SJCRH30 (cell line): Measurements from ENCODE around the gene BAK1. TPM values are rescaled to one million over a fixed set of nuclear protein-coding genes. Genes with fewer than 3 reads are reported as not detected.
A peak's percentile ranks its signal among the peaks of the same experiment; 100 is the strongest.

Source experiments
- DNase-seq, 2 experiments: peaks; one replicate each; pipeline ENCODE4 v3.0.0-alpha.2; 2015 to 2020
- H3K27ac ChIP-seq: fragments of 250-450 bp; sonication (Bioruptor Pico); 2 replicates; pipeline ENCODE4 v1.5.1; 2020; ENCODE audit warnings: mild to moderate bottlenecking, moderate library complexity
- H3K27me3 ChIP-seq: fragments of 250-450 bp; sonication (Bioruptor Pico); 2 replicates; pipeline ENCODE4 v1.5.1; 2020; ENCODE audit warnings: mild to moderate bottlenecking, moderate library complexity
- H3K36me3 ChIP-seq: fragments of 250-450 bp; sonication (Bioruptor Pico); 2 replicates; pipeline ENCODE4 v1.5.1; 2020; ENCODE audit warnings: mild to moderate bottlenecking, moderate library complexity
- H3K4me1 ChIP-seq: fragments of 250-450 bp; sonication (Bioruptor Pico); 2 replicates; pipeline ENCODE4 v1.5.1; 2020; ENCODE audit warnings: mild to moderate bottlenecking, moderate library complexity
- H3K4me3 ChIP-seq: fragments of 250-450 bp; sonication (Bioruptor Pico); 2 replicates; pipeline ENCODE4 v1.5.1; 2020; ENCODE audit warnings: mild to moderate bottlenecking, moderate library complexity
- H3K9me3 ChIP-seq: fragments of 250-450 bp; sonication (Bioruptor Pico); replicated peaks from 2 replicates; pipeline ENCODE4 v1.5.1; 2020; ENCODE audit warnings: mild to moderate bottlenecking, moderate library complexity
- total RNA-seq: library from RNA; depleted of rRNA; stranded (reverse); fragments of >200 nt; shearing (Covaris generic); gene quantifications from 2 replicates; pipeline ENCODE4 v1.2.3, GENCODE V29; 2014; rRNA removed

BAK1 gene
- total RNA-seq = 22.5 and 24.0 TPM in 2 replicates

DNA sequence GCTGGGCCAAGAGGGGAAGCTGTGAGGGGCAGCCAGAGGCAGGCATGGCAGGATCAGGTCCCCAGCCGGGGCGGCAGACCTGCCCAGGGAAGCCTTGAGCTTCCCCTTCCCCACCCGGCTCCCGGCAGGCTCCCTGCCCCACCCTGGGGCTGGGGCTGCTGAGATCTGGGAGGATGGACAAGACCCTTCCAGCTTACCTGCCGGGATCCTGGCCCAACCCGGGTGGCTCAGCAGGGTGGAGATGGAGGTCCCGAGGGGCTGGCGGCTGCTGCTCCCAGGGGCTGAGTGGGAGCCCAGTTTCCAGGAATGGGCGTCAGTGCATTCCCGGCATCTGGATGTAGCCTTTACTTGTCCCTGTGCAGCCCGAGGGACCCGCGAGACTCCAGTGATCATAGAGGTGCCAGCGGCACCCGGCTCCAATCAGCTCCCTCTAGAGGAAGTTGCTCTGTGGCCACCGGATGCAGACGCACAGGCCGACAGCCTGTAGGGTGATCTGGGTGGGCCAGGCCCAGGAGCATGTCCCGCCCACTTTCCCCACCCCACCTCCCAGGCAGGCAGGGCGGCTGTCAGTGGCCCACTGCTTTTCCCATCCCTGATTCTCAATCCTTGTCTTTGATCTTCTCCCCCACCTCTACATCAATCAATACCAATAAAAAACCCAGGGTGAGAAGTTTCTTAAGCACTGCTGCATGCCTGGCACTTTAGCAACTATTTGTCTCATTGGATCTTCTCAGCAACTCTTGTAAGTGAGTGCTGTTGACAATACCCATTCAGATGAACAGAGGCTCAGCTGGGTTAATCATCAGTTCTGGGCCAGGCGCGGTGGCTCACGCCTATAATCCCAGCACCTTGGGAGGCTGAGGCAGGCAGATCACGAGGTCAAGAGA lies at the start of gene BAK1:
Gene BAK1 (minus strand): TSS at position 449 of the 887 bp plus-strand sequence. CDS start 2,672 bp downstream, outside the sequence.
- Histone ChIP-seq H3K36me3 (peaks cover 3% of the 10 kb centered on the region), H3K4me3 (peak within 1 kb of the TSS; percentile 88), H3K9me3 (no peaks in the 10 kb centered on the region), H3K27me3 (no peaks in the 10 kb centered on the region), H3K4me1 (peaks cover 4% of the 10 kb centered on the region), H3K27ac (peak within 1 kb of the TSS; percentile 53)
- peak; percentile 93 for DNase-seq

DNA sequence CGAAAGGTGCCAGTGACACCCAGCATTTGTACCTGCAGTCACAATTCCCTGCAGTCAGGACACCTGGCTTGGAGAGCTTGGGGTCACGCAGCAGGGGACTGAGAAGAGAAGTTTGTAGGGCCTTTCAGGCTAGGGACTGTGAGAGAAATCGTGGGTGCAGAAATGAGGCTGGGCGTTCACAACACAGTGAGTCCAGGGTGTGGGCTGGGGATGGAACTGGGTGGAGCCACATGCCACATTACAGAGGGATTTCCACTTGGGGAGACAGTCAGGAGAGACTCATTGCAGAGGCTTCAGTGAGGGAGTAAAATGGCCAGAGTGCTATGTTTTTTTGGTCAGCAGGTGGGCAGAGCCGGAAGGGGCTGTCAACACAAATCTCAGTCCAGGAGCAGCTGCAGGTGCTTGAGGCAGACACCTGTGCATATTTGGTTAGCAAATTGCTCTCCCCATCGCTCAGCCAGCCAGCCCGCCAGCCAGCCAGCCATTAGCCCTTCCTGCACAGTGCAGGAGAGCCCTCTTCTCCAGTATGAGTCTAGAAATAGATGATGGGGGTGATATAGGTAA lies 48.4 kb upstream of the BAK1 start:
- Histone ChIP-seq H3K27ac (no peak overlapping the region), H3K27me3 (no peaks in the 10 kb centered on the region), H3K4me1 (no peaks in the 10 kb centered on the region), H3K36me3 (no peaks in the 10 kb centered on the region), H3K4me3 (no peak overlapping the region), H3K9me3 (no peaks in the 10 kb centered on the region)
- no peak for DNase-seq

DNA sequence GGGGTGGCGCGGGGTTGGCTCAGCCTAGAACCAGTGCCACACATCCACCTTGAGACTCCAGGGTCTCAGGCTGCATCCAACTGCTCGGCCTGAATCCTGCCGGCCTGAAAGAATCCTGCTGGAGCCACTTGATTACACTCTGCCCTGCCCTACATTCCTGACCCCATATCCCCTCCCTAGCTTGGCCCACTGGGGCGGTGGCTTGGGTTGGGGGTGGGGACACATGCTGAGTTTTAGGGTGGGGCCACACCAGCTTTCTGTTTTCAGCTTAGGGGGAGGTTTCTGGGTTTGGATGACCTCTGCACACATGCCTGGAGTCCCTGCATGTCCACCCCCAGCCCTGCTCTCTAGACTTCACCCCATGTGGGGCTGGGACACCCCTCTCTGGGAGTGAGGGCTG lies 47.8 kb upstream of the BAK1 start:
- Histone ChIP-seq H3K36me3 (no peaks in the 10 kb centered on the region), H3K9me3 (no peaks in the 10 kb centered on the region), H3K27me3 (no peaks in the 10 kb centered on the region), H3K27ac (no peak overlapping the region), H3K4me3 (no peak overlapping the region), H3K4me1 (no peaks in the 10 kb centered on the region)
- DNase-seq = no peak

DNA sequence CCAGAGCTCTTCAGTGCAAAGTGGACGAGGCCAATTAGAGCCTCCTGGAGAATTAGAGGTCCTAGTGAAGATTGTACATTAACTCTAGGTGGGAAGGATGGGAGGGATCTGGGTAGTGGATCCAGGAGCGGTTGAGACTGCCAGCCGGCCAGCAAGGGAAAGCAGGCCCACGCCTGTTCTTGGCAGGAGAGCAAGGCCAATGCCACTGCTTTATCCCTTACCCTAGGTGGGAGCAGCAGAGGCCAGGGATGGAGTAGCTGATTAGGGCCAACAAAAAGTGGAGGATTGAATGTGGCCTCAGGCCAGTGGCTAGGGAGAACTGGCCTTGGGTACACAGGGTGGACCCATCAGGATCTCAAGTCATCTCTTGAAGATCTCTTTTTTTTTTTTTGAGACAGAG lies 44.8 kb upstream of the BAK1 start:
- H3K27me3 ChIP-seq = no peaks in the 10 kb centered on the region
- H3K9me3 ChIP-seq = no peaks in the 10 kb centered on the region
- no peak overlapping the region for H3K4me3 ChIP-seq
- no peak overlapping the region for H3K27ac ChIP-seq
- H3K4me1 ChIP-seq = peaks cover under 1% of the 10 kb centered on the region
- no peaks in the 10 kb centered on the region for H3K36me3 ChIP-seq
- DNase-seq = no peak

DNA sequence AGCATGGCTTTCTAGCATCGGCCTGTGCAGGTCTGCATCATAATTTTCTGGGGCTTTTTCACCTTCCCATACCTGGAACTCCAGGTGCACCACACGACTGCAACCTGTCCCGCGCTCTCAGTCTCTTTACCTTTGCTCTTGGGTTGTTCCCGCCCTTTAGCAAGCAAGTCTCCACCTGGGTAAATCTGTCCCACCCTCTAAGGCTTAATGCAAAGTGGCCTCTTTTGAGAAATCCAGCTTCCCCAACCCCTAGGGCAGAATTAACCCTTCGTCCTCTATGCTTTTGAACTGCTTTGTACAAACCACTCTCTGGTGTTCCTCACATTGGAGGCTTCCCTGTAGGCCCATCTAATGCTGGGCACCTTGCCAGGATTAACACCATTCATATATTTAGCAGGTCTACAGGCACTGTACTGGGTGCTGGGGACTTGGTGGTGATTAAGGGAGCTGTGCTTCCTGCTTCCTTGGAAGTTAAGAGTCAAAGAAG lies 43.9 kb upstream of the BAK1 start:
- DNase-seq = no peak

DNA sequence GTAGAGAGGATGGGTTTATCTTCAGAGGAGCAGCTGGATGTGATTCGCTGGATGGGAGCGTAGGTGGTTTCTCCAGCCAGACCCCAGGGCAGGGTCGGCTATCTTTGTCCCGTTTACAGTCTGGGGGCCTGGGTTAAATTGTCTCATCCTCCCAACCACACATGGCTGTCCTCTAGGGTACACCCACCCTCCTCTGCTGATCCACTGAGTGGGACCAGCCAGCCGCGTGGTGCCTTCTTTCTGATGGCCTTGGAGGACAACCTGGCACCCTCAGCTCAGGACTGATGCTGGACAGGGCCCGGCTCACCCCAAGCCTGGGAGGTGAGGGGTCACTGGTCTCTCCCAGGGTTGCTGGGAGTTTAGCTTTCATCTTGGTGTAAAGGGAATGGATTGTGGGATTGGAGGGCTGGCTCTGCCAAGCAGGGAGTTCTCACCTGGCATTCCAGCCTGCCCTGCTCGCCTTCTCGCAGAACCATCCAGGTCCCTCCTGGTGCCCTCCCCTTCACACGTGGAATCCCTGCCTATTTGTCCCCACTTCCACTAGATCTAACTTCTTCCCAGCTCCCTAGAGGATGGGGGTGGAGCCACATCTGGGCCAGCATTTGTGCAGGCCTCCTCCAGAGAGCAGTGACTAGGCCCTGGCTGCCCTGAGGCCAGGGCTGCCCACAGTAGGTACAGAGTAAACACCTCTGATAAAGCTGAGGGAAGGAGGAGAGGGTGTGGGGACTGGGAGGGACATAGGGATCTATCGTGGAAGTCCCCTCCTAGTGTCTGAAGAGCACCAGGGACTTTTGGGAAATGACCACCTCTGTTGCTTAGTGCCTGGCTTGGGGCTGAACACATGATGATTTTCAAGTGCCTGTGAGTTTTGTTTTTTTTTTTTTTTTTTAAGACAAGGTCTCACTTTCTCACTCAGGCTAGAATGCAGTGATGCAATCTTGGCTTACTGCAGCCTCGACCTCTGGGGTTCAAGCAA lies 42.7 kb upstream of the BAK1 start:
- Histone ChIP-seq H3K27me3 (no peaks in the 10 kb centered on the region), H3K4me1 (peaks cover 5% of the 10 kb centered on the region), H3K9me3 (no peaks in the 10 kb centered on the region), H3K36me3 (no peaks in the 10 kb centered on the region), H3K27ac (no peak overlapping the region), H3K4me3 (no peak overlapping the region)
- no peak for DNase-seq

More for the DNA sequence above, 43.9 kb upstream of the BAK1 start:
- no peak overlapping the region for H3K27ac ChIP-seq
- no peak overlapping the region for H3K4me3 ChIP-seq
- H3K9me3 ChIP-seq = no peaks in the 10 kb centered on the region
- no peaks in the 10 kb centered on the region for H3K36me3 ChIP-seq
- peaks cover 5% of the 10 kb centered on the region for H3K4me1 ChIP-seq
- H3K27me3 ChIP-seq = no peaks in the 10 kb centered on the region

DNA sequence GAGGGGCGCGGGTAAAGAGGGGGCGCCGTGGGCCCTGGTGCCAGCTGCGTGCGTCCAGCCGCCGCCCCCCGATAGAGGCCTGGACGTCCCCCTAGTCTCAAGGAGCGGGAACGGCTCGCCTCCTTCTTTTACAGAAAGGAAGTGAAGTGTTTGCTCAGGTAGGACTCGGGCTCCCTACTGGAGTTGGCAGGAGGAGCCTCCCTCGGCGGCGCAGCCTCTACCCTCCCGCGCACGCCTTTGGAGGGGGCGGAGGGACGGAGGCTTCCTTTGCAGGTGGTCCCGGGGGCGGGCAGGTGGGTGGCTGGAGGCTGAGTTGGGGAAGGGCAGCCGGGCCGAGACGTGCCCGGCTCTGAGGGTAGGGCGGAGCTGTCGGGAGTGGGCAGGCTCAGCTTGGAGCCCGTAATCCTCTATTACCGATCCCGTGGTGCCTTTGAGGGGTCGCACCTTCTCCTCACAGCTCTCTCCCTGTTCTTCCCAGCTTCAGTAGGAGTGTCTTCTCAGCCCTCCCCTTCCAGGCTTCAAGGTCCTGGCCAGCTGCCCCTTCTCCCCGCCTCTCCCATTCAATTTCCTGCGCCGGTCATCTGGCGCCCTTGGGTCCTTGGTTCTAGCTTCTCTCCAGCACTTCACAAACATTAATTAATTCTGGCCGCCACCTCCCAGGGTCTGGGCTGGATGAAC lies 41.8 kb upstream of the BAK1 start:
- Histone ChIP-seq H3K27me3 (no peaks in the 10 kb centered on the region), H3K4me3 (peak overlapping the region; percentile 63), H3K9me3 (no peaks in the 10 kb centered on the region), H3K27ac (no peak overlapping the region), H3K36me3 (no peaks in the 10 kb centered on the region), H3K4me1 (peaks cover 5% of the 10 kb centered on the region)
- DNase-seq = no peak

DNA sequence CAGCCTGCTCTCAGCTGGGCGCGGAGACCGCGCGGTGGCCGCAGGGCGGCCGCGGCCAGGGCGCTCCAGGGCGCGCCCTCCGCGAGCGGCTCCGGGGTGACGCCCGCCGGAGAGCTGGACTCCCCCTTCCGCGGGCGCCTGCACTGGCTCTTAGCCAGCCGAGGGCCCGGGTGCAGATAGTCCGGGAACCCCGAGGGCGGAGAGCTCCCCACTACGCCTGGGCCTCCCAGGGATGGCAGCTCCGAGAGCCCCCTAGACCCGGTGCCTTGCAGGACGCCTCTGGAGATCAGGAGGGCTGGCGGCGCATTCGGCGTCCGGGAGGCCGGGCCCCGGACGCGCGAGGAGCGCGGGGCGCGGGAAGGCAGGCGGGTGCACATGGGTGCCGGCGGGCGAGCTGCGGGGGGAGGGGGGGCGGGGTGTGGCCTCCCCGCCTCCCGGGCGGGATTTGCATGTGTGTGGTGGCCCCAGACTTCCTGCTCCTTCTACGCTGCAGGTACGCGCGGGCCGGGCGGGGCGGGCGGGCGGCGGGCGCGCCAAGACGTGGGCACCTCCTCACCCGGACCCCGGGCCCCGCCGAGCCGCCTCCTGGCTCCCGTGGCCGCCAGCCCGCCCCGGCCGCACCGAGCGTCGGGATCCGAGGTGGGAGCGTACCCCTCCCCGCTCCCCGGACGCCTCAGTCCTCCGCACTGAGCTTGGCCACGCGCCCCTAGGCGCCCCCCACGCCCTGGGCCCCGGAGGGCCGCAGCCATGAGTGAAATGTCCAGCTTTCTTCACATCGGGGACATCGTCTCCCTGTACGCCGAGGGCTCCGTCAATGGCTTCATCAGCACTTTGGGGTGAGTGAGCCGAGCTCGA lies 41.0 kb upstream of the BAK1 start, which contains the start of gene ITPR3:
Gene ITPR3 (plus strand): TSS at position 467 of the 855 bp plus-strand sequence. CDS start 281 bp downstream, at position 748.
- peak within 1 kb of the TSS; percentile 10; the same call in 1 of the 2 replicates for H3K27ac ChIP-seq
- peaks cover 5% of the 10 kb centered on the region for H3K4me1 ChIP-seq
- peak within 1 kb of the TSS; percentile 63 for H3K4me3 ChIP-seq
- H3K27me3 ChIP-seq = no peaks in the 10 kb centered on the region
- no peaks in the 10 kb centered on the region for H3K9me3 ChIP-seq
- H3K36me3 ChIP-seq = no peaks in the 10 kb centered on the region
- peak; percentile 38 to 44 for DNase-seq

DNA sequence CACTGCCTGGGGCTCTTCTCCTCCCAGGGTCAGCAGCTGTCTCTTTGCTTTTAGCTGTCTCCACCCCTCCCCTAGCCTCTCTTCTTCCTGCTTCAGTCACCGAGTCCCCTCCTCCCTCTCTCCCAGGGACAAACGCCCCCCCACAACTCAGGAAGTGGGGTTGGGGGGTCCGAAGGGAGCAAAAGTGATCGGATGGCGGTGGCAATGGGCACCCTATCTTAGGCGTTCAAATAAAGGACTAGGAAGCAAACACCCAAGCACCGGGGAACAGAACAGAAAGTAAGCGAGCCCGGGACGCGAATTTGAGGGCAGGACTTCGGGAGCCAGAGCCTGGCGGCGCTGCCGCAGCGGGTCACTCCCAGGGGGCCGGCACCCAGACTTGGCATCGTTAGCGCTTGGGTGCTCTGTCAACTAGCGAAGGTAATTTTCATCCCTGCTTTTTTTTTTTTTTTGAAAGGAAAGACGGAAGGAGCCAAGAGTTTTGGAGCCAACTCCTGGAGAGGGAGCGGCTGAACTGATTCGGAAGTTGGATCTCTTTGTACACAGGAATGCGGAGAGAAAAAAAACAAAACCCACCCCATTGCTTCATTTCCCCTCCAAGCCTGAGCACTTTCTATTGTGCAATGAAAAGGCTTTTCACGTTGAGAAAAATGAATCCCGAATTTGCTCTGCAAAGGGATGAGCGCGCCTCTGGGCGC lies 40.2 kb upstream of the BAK1 start:
- H3K27ac ChIP-seq = peak overlapping the region; percentile 10; the same call in 1 of the 2 replicates
- H3K4me1 ChIP-seq = peaks cover 5% of the 10 kb centered on the region
- peak; percentile 42 to 53 for DNase-seq
- H3K9me3 ChIP-seq = no peaks in the 10 kb centered on the region
- H3K4me3 ChIP-seq = peak overlapping the region; percentile 63
- H3K27me3 ChIP-seq = no peaks in the 10 kb centered on the region
- H3K36me3 ChIP-seq = no peaks in the 10 kb centered on the region

DNA sequence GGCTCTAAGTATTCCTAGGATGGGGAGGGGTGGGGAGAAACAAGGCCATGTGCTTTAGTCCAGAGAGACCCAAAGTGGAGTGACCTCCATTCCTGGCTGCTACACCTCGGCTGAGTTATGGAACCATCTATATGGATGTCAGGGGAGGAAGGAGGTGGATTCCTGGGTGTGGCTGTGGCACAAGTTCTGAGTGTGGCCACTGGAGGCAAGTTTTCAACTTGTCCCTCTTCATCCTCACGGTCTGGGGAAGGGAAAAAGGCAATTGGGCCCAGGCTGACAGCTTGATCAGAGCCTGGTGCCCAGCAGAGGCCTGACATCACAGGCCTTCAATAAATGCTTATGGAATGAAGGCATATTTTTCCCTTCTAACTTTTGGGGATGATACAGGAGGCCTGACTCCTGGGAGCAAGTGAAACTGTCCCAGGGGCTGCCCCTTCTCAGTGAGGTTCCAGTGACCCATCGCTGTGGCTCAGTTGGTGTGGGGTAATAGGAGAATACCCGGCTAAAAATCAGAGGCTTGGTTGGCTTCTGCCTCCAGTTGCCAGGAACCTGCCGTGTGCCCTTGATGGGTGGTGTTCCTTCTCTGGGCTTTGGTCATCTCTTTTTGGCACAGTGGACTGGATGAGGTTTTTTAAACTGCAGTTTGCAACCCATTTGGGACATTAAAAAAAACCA lies 39.2 kb upstream of the BAK1 start:
- Histone ChIP-seq H3K36me3 (no peaks in the 10 kb centered on the region), H3K9me3 (no peaks in the 10 kb centered on the region), H3K27ac (no peak overlapping the region), H3K27me3 (0 out of 2 replicates have a peak, but pooled peaks cover 1% of the 10 kb centered on the region), H3K4me3 (no peak overlapping the region), H3K4me1 (peaks cover 5% of the 10 kb centered on the region)
- DNase-seq = no peak

DNA sequence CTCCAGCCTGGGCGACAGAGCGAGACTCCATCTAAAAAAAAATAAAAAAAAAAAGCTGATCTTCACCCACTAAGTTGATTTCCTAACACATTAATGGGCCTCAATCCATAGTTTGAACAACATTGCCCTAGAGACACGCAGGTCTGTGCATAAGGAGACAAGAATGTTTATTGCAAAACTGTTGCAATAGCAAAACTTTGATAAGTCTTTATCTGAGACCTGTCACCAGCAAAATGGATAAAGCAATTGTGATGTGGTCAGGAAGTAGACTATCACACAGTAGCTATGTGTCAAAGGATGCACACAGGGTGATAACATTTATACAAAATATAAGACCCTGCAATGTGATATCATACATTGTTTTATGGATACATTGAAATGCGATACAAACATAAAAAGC lies 36.8 kb upstream of the BAK1 start:
- H3K4me1 ChIP-seq = peaks cover 5% of the 10 kb centered on the region
- H3K9me3 ChIP-seq = no peaks in the 10 kb centered on the region
- DNase-seq = no peak
- H3K4me3 ChIP-seq = no peak overlapping the region
- peaks cover 8% of the 10 kb centered on the region; the same call in 1 of the 2 replicates for H3K27me3 ChIP-seq
- H3K36me3 ChIP-seq = no peaks in the 10 kb centered on the region
- no peak overlapping the region for H3K27ac ChIP-seq

DNA sequence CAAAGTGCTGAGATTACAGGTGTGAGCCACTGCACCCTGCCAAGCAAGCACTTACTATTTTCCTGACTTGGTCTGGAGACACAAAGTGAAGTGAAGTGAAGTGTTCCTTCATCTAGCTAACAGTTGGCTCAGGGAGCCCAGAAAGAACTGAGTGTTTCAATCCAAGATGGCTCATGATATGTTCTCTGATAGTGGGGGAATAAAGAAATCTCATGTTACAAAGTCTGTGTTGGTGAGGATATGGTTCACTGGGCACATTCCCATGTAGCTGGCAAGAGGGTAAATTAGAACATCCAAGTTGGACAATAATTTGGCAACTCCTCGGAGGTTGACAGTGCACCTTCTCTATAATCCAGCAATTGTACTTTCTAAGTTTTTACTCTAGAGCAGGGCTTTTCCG lies 36.0 kb upstream of the BAK1 start:
- DNase-seq = no peak
- H3K27me3 ChIP-seq = peaks cover 8% of the 10 kb centered on the region
- H3K27ac ChIP-seq = no peak overlapping the region
- no peaks in the 10 kb centered on the region for H3K36me3 ChIP-seq
- H3K9me3 ChIP-seq = no peaks in the 10 kb centered on the region
- H3K4me1 ChIP-seq = peaks cover 5% of the 10 kb centered on the region
- no peak overlapping the region for H3K4me3 ChIP-seq
